ENCODE results near the gene TRMT1.
A peak's percentile ranks its signal among the peaks of the same experiment; 100 is the strongest.

TRMT1 gene

GRCh38 chr19:13055213-13056051 lies 61.1 kb downstream of the TRMT1 start:
- TF ChIP-seq ZFX (IDR thresholded peaks at IDR 0.05) (no peak), CTCF (conservative IDR thresholded peaks at IDR 0.05) (no peak)
- H3K27ac ChIP-seq: peak overlapping the region; percentile 68

Measured in C4-2B (cell line).